Aorta (tissue), 5 donors: ENCODE measurements around the gene BRF1. TPM values are rescaled to one million over a fixed set of nuclear protein-coding genes. Genes with fewer than 3 reads are reported as not detected.

ENCODE experiments used
- ATAC-seq: fragments of 200-7000 bp; cut with Tn5 transposase; one replicate; pipeline ENCODE4 v1.9.1; 2022; ENCODE audit warnings: moderate library complexity; ENCODE audit not compliant: low FRiP score
- DNase-seq, 2 donors: peaks; one replicate each; pipeline ENCODE4 v3.0.0-alpha.2; 2020
- H3K27ac ChIP-seq, 2 donors: one replicate each; pipeline ENCODE4 v1.5.1; 2013; ENCODE audit warnings: low read length in 2 of 2, mild to moderate bottlenecking in 2 of 2, moderate library complexity in 2 of 2, control low read depth in 1 of 2, inconsistent platforms in 1 of 2, low read depth in 1 of 2
- H3K27me3 ChIP-seq, 2 donors: one replicate each; pipeline ENCODE4 v1.6.1; 2013; ENCODE audit warnings: control low read depth in 1 of 2, low read length in 1 of 2, mild to moderate bottlenecking in 1 of 2, moderate library complexity in 1 of 2; ENCODE audit not compliant: insufficient read depth in 2 of 2, control insufficient read depth in 1 of 2
- H3K36me3 ChIP-seq, 2 donors: one replicate each; pipeline ENCODE4 v1.6.1; 2013; ENCODE audit warnings: control low read depth in 1 of 2, low read length in 1 of 2, mild to moderate bottlenecking in 1 of 2; ENCODE audit not compliant: insufficient read depth in 2 of 2, control insufficient read depth in 1 of 2
- H3K4me1 ChIP-seq, 2 donors: one replicate each; pipeline ENCODE4 v1.6.1; 2013; ENCODE audit warnings: low read length in 2 of 2, control low read depth in 1 of 2, mild to moderate bottlenecking in 1 of 2, moderate library complexity in 1 of 2; ENCODE audit not compliant: insufficient read depth in 2 of 2, control insufficient read depth in 1 of 2
- H3K4me3 ChIP-seq, 2 donors: one replicate each; pipeline ENCODE4 v1.5.1; 2013; ENCODE audit warnings: low read length in 2 of 2, control low read depth in 1 of 2, mild to moderate bottlenecking in 1 of 2
- H3K9me3 ChIP-seq: one replicate; pipeline ENCODE4 v1.6.1; 2013; ENCODE audit warnings: mild to moderate bottlenecking, low read length; ENCODE audit not compliant: control insufficient read depth
- WGBS, 2 donors: extraction: QIAGEN DNeasy Blood & Tissue Kit; methylation state at CpG; one replicate each; pipeline ENCODE4 v1.1.7; 2013; 5-methylcytosine and 5-hydroxymethylcytosine counted together
- intact Hi-C, 2 donors: fragments of 100-400 bp; cut with DNase I; formaldehyde crosslinking; loops; one replicate each; pipeline versions ENCODE4 v1.14.2 to v1.15.0; 2022
- polyA plus RNA-seq, 2 donors: library from polyadenylated mRNA; stranded (reverse); fragments of 200-250 nt; gene quantifications; one replicate each; pipeline ENCODE4 v1.2.3, GENCODE V29; 2013
- total RNA-seq, 2 donors: library from RNA; stranded (reverse); fragmentation: NEBNext Ultra II Directional; extraction: Animal tissue kit (Norgen Biotek cat#: 25700); gene quantifications; one replicate each; pipeline ENCODE4 v1.2.1, GENCODE V29; 2021
- donor health status: healthy with polysubstance abuse.
- donor health status: Bipolar disorder and iron deficiency.
- donor health status: DM: no; HTN: no; CAD: no.
- donor health status: DM: no; HTN: no; CAD: no.
- donor health status: DM: yes; HTN: yes; CAD: no.

Gene BRF1
- total and polyA plus RNA-seq, 4 donors, result 7.1 to 44.3 (median 29.6) TPM

- no peaks in the 10 kb centered on the region for H3K4me1 ChIP-seq
- no peak overlapping the region for H3K27ac ChIP-seq
- WGBS, 2 donors, result 95 to 96% methylated on average over 19 of the region's 19 CpGs
- ATAC-seq, result no peak
- DNase-seq, result no peak
- H3K9me3 ChIP-seq, result no peaks in the 10 kb centered on the region
- intact Hi-C loops, result loop anchor here in 1 of 2 donors (2.0 kb wide), 1 partner anchor 40 kb away; no protein-coding TSS in a partner anchor
- no peak overlapping the region for H3K4me3 ChIP-seq
- no peaks in the 10 kb centered on the region for H3K27me3 ChIP-seq
- H3K36me3 ChIP-seq, result no peaks in the 10 kb centered on the region
Measured at GRCh38 chr14:105256292-105256960, 44.4 kb downstream of the BRF1 start.

GRCh38 chr14:105255021-105255507, 45.7 kb downstream of the BRF1 start:
- ATAC-seq (no peak), DNase-seq (no peak)
- Histone ChIP-seq H3K27ac (no peak overlapping the region), H3K9me3 (no peaks in the 10 kb centered on the region), H3K4me1 (no peaks in the 10 kb centered on the region), H3K4me3 (no peak overlapping the region), H3K36me3 (no peaks in the 10 kb centered on the region), H3K27me3 (no peaks in the 10 kb centered on the region)
- 78 to 85% methylated on average over 6 of the region's 6 CpGs for WGBS, 2 donors
- intact Hi-C loops, result no loop called here

GRCh38 chr14:105253329-105253682, 47.5 kb downstream of the BRF1 start:
- intact Hi-C loops, result no loop called here
- Histone ChIP-seq H3K4me3 (no peak overlapping the region), H3K4me1 (no peaks in the 10 kb centered on the region), H3K9me3 (no peaks in the 10 kb centered on the region), H3K36me3 (no peaks in the 10 kb centered on the region), H3K27me3 (no peaks in the 10 kb centered on the region), H3K27ac (no peak overlapping the region)
- 90 to 91% methylated on average over 9 of the region's 9 CpGs for WGBS, 2 donors
- DNase-seq (peak in 1 of 2 donors; percentile 65), ATAC-seq (no peak)

GRCh38 chr14:105252552-105253328, 48.1 kb downstream of the BRF1 start:
- intact Hi-C loops, result no loop called here
- 84 to 86% methylated on average over 21 of the region's 21 CpGs for whole genome bisulfite sequencing, 2 donors
- no peaks in the 10 kb centered on the region for H3K9me3 ChIP-seq
- no peaks in the 10 kb centered on the region for H3K27me3 ChIP-seq
- no peak for ATAC-seq
- H3K4me3 ChIP-seq, result no peak overlapping the region
- DNase-seq, result peak in 1 of 2 donors; percentile 70
- H3K4me1 ChIP-seq, result no peaks in the 10 kb centered on the region
- H3K27ac ChIP-seq, result no peak overlapping the region
- H3K36me3 ChIP-seq, result no peaks in the 10 kb centered on the region

GRCh38 chr14:105251920-105252319, 48.9 kb downstream of the BRF1 start:
- DNase-seq (no peak), ATAC-seq (no peak)
- no peaks in the 10 kb centered on the region for H3K36me3 ChIP-seq
- H3K4me1 ChIP-seq, result no peaks in the 10 kb centered on the region
- H3K27me3 ChIP-seq, result no peaks in the 10 kb centered on the region
- intact Hi-C loops, result no loop called here
- 91 to 94% methylated on average over 6 of the region's 6 CpGs for WGBS, 2 donors
- H3K27ac ChIP-seq, result no peak overlapping the region
- H3K4me3 ChIP-seq, result no peak overlapping the region
- no peaks in the 10 kb centered on the region for H3K9me3 ChIP-seq

GRCh38 chr14:105250986-105251385, 49.8 kb downstream of the BRF1 start:
- no peak for ATAC-seq
- Histone ChIP-seq H3K36me3 (no peaks in the 10 kb centered on the region), H3K4me1 (no peaks in the 10 kb centered on the region), H3K9me3 (no peaks in the 10 kb centered on the region), H3K27me3 (no peaks in the 10 kb centered on the region), H3K27ac (no peak overlapping the region), H3K4me3 (no peak overlapping the region)
- intact Hi-C loops, result no loop called here
- DNase-seq, result no peak
- WGBS, 2 donors, result 66 to 73% methylated on average over 4 of the region's 4 CpGs

GRCh38 chr14:105250008-105250366, 50.8 kb downstream of the BRF1 start:
- H3K4me3 ChIP-seq, result no peak overlapping the region
- peak in 1 of 2 donors; percentile 80 for DNase-seq
- H3K4me1 ChIP-seq, result no peaks in the 10 kb centered on the region
- intact Hi-C loops, result no loop called here
- H3K36me3 ChIP-seq, result no peaks in the 10 kb centered on the region
- no peak overlapping the region for H3K27ac ChIP-seq
- H3K9me3 ChIP-seq, result no peaks in the 10 kb centered on the region
- ATAC-seq, result no peak
- no peaks in the 10 kb centered on the region for H3K27me3 ChIP-seq
- WGBS, 2 donors, result 95 to 96% methylated on average over 16 of the region's 16 CpGs

GRCh38 chr14:105249182-105250007, 51.4 kb downstream of the BRF1 start:
- no peaks in the 10 kb centered on the region for H3K4me1 ChIP-seq
- H3K27ac ChIP-seq, result peak overlapping the region in 1 of 2 donors; percentile 52
- peak overlapping the region; percentile 70 to 83 for H3K4me3 ChIP-seq
- intact Hi-C loops, result loop anchor here in 1 of 2 donors (10.0 kb wide), 1 partner anchor 55 kb away; the partner anchor contains the start of gene BRF1
- no peaks in the 10 kb centered on the region for H3K27me3 ChIP-seq
- DNase-seq (no peak), ATAC-seq (no peak)
- no peaks in the 10 kb centered on the region for H3K9me3 ChIP-seq
- H3K36me3 ChIP-seq, result no peaks in the 10 kb centered on the region
- 37 to 39% methylated on average over 58 to 62 of the region's 62 CpGs for WGBS, 2 donors
